22Rv1 (cell line): ENCODE measurements around the gene FAM240B.

Source experiments
- CTCF ChIP-seq: fragments of 450-650 bp; IDR thresholded peaks from 2 replicates; pipeline ENCODE4 v1.5.1; 2017; ENCODE audit warnings: mild to moderate bottlenecking
- ZFX ChIP-seq: fragments of 450-650 bp; IDR thresholded peaks from 2 replicates; pipeline ENCODE4 v1.6.1; 2017; ENCODE audit warnings: antibody characterized with exemption, borderline replicate concordance

GRCh38 chr9:38671748-38672147 is 48.2 kb downstream of the FAM240B start:
- TF ChIP-seq CTCF (no peak), ZFX (no peak)
